Calu3 (cell line): Measurements from ENCODE around the gene KLHDC7A. TPM values are rescaled to one million over a fixed set of nuclear protein-coding genes. Genes with fewer than 3 reads are reported as not detected.

ENCODE experiments used
- BruUV-seq: library from RNA; stranded (reverse); fragments of 400-500 nt; replicated peaks from 2 replicates; lab custom pipeline; 2021; lab: Mats Ljungman, UMichigan
- CTCF ChIA-PET: fragments of 300-600 bp; sonication (Branson Sonifier 250); formaldehyde crosslinking; loops from one replicate; lab custom pipeline; 2022; ENCODE audit warnings: antibody characterized with exemption; lab: Charles Lee
- DNase-seq: peaks from one replicate; pipeline ENCODE4 v3.0.0; 2022
- H3K27ac Mint-ChIP-seq: one replicate; pipeline ENCODE4 v1.8.0; 2022; ENCODE audit warnings: mixed read lengths; ENCODE audit not compliant: unreplicated experiment
- H3K27me3 Mint-ChIP-seq: one replicate; pipeline ENCODE4 v1.8.0; 2022; ENCODE audit warnings: mixed read lengths; ENCODE audit not compliant: unreplicated experiment
- H3K36me3 Mint-ChIP-seq: one replicate; pipeline ENCODE4 v1.8.0; 2022; ENCODE audit warnings: mild to moderate bottlenecking, moderate library complexity, mixed read lengths; ENCODE audit not compliant: insufficient read depth, unreplicated experiment
- H3K4me1 Mint-ChIP-seq: one replicate; pipeline ENCODE4 v1.8.0; 2022; ENCODE audit warnings: mild to moderate bottlenecking, low read depth, mixed read lengths; ENCODE audit not compliant: unreplicated experiment
- H3K4me3 Mint-ChIP-seq: one replicate; pipeline ENCODE4 v1.8.0; 2022; ENCODE audit warnings: mild to moderate bottlenecking, low read depth, moderate library complexity, mixed read lengths; ENCODE audit not compliant: unreplicated experiment
- H3K9me3 Mint-ChIP-seq: one replicate; pipeline ENCODE4 v1.8.0; 2022; ENCODE audit warnings: low read depth, mixed read lengths; ENCODE audit not compliant: unreplicated experiment
- CTCF ChIP-seq: fragments of 200-600 bp; IDR thresholded peaks from one replicate; pipeline ENCODE4 v1.8.0; 2022; ENCODE audit warnings: antibody characterized with exemption; ENCODE audit not compliant: unreplicated experiment
- intact Hi-C: fragments of 100-400 bp; cut with micrococcal nuclease; formaldehyde crosslinking; loops from one replicate; pipeline ENCODE4 v1.10.0; 2022; ENCODE audit not compliant: unreplicated experiment
- total RNA-seq: library from RNA; stranded (reverse); gene quantifications from 2 replicates; pipeline ENCODE4 v1.2.3, GENCODE V29; 2022

The KLHDC7A gene
- total RNA-seq, 1 experiment from 2014 or later: 14.3 TPM

DNA sequence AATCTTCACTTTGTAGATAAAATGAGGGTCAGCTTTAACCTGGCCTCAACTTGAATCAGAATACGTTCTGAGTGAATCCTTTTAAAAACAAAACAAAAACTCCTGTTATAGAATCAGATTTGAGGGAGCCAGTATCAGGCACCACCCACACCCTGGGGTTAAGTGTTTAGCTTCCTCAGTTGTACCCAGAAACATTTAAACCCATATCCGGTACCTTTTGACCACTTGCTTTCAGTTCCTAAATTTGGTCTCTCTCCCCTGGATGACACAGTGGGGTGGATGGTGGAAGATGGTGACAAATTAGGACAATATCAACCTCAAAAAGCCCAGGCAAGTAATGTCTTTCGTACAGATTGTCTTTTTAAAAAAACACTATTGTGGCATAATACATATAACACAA lies 10.4 kb downstream of the KLHDC7A start:
- TF ChIP-seq CTCF: no peak
- H3K9me3 Mint-ChIP-seq: no peaks in the 10 kb centered on the region
- DNase-seq: no peak
- no peak overlapping the region for H3K4me3 Mint-ChIP-seq
- no TSS peak for BruUV-seq
- H3K27me3 Mint-ChIP-seq: peaks cover 19% of the 10 kb centered on the region
- peaks cover 4% of the 10 kb centered on the region for H3K4me1 Mint-ChIP-seq
- intact Hi-C loops: no loop called here
- H3K36me3 Mint-ChIP-seq: no peaks in the 10 kb centered on the region
- no peak overlapping the region for H3K27ac Mint-ChIP-seq
- CTCF ChIA-PET: no interaction called here

DNA sequence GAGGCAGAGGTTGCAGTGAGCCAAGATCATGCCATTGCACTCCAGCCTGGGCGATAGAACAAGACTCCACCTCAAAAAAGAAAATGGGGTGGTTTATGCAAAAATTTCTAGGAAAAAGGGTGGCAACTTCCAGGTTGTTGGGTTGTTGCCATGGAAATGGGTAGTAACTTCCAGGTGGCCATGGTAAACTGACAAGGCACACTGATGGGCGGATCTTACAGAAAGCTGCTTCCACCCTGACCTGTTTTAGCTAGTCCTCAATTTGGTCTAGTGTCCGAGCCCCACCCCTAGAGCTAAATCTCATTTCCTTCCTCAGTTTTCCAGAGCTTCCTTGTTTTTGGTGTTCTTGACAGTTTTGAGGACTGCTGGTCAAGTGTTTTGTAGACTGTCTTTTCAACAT lies 13.6 kb downstream of the KLHDC7A start:
- no peak overlapping the region for H3K27ac Mint-ChIP-seq
- TF ChIP-seq CTCF: no peak
- no peak for DNase-seq
- H3K27me3 Mint-ChIP-seq: peaks cover 29% of the 10 kb centered on the region
- H3K4me3 Mint-ChIP-seq: no peak overlapping the region
- H3K36me3 Mint-ChIP-seq: no peaks in the 10 kb centered on the region
- CTCF ChIA-PET: no interaction called here
- H3K4me1 Mint-ChIP-seq: no peaks in the 10 kb centered on the region
- intact Hi-C loops: no loop called here
- no TSS peak for BruUV-seq
- no peaks in the 10 kb centered on the region for H3K9me3 Mint-ChIP-seq

GRCh38 chr1:18495635-18496034 lies 14.9 kb downstream of the KLHDC7A start:
- no TSS peak for BruUV-seq
- H3K36me3 Mint-ChIP-seq: no peaks in the 10 kb centered on the region
- intact Hi-C loops: no loop called here
- H3K9me3 Mint-ChIP-seq: no peaks in the 10 kb centered on the region
- no peaks in the 10 kb centered on the region for H3K4me1 Mint-ChIP-seq
- no peak for TF ChIP-seq CTCF
- DNase-seq: no peak
- no peak overlapping the region for H3K4me3 Mint-ChIP-seq
- CTCF ChIA-PET: no interaction called here
- H3K27ac Mint-ChIP-seq: no peak overlapping the region
- H3K27me3 Mint-ChIP-seq: peaks cover 42% of the 10 kb centered on the region

GRCh38 chr1:18496056-18496455 lies 15.3 kb downstream of the KLHDC7A start:
- intact Hi-C loops: no loop called here
- DNase-seq: no peak
- H3K9me3 Mint-ChIP-seq: no peaks in the 10 kb centered on the region
- BruUV-seq: no TSS peak
- peaks cover 42% of the 10 kb centered on the region for H3K27me3 Mint-ChIP-seq
- CTCF ChIA-PET: no interaction called here
- no peaks in the 10 kb centered on the region for H3K36me3 Mint-ChIP-seq
- no peaks in the 10 kb centered on the region for H3K4me1 Mint-ChIP-seq
- H3K4me3 Mint-ChIP-seq: no peak overlapping the region
- no peak overlapping the region for H3K27ac Mint-ChIP-seq
- TF ChIP-seq CTCF: no peak
